Nephron (organoid): ENCODE data around the gene SLC7A6.
A peak's percentile ranks its signal among the peaks of the same experiment; 100 is the strongest.

ENCODE experiments used
- H3K27ac Mint-ChIP-seq, 3 experiments: 2 replicates each; pipeline ENCODE4 v1.8.0; 2020; ENCODE audit warnings: mixed read lengths in 3 of 3, mild to moderate bottlenecking in 2 of 3, moderate library complexity in 1 of 3
- H3K27me3 Mint-ChIP-seq: 2 replicates; pipeline ENCODE4 v1.8.0; 2021; ENCODE audit warnings: low read depth, mild to moderate bottlenecking, moderate library complexity, mixed read lengths
- H3K36me3 Mint-ChIP-seq: 2 replicates; pipeline ENCODE4 v1.8.0; 2020; ENCODE audit warnings: low read depth, mixed read lengths
- H3K4me1 Mint-ChIP-seq: 2 replicates; pipeline ENCODE4 v1.8.0; 2020; ENCODE audit warnings: mixed read lengths
- H3K4me3 Mint-ChIP-seq, 3 experiments: 2 replicates each; pipeline ENCODE4 v1.8.0; 2020; ENCODE audit warnings: mild to moderate bottlenecking in 3 of 3, mixed read lengths in 3 of 3, moderate library complexity in 2 of 3
- H3K9me3 Mint-ChIP-seq: 2 replicates; pipeline ENCODE4 v1.8.0; 2020; ENCODE audit warnings: mixed read lengths
- TF ChIP-seq, protein P1 (sequence below), 3 experiments: fragments of 200-600 bp; sonication (generic); IDR thresholded peaks; one replicate each; pipeline ENCODE4 v1.5.0; 2021; ENCODE audit warnings: antibody characterized with exemption in 3 of 3; ENCODE audit not compliant: unreplicated experiment in 3 of 3

Gene SLC7A6

DNA sequence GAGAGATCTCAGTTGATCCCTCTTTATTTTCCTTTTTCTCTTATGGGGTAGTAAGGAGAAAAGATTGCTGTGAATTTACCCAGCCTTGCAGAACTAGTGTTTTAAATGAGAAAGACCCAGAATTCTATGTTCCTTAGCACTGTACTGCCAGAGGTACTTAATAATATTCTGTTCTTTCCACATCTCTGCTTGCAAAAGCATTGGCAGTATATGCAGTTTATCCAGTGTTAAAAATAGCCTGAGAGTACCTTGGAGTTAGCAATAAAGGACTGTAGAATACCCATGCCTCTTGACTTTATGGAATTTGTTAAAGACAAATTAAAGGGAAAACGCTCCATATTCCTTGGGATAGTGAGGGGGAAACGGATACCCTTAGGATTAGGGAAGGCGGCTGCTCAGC is 11.9 kb downstream of the SLC7A6 start:
- Mint-ChIP-seq H3K4me3 (peak overlapping the region in 1 of 3 experiments; percentile 3), H3K27ac (peak overlapping the region in 2 of 3 experiments; percentile 53 to 75), H3K4me1 (peaks cover 17% of the 10 kb centered on the region)

DNA sequence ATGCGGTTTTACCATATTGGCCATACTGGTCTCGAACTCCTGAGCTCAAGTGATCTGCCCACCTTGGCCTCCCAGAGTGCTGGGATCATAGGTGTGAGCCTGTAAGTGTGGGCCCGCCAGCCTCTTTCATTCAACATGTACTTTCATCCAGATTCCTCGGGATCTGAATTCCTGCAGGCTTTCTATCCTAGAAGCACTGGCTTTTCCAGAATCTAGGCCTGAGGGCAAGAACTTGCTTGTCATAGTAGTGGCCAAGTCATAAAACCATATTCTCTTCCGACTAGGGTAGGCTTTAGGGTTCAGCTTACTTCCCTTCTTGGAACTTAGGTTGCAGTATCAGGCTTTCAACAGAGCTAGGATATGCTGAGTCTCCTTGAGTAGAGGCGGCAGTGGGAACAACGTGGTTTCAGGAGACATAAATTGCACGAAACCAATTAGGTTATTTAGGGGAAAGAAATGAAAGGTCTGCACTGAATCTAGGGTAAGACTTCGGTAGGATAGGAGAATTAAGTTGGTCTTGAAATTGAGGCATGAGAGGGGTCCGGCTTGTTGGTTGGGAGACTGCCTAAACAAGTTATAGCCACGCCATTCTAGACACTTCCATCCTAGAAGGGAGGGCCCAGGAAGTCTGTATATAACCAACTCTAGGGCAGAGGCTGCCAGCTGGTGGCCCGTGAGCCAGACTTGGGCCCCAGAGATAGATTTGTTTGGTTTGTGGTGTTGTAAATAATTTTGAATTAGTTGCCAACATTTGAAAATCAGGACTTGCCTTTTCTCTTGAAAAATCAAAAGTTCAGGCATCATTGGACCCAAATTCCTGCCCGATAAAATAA is 15.6 kb downstream of the SLC7A6 start:
- Mint-ChIP-seq H3K27ac (no peak overlapping the region), H3K4me3 (no peak overlapping the region), H3K36me3 (peaks cover 19% of the 10 kb centered on the region), H3K27me3 (no peaks in the 10 kb centered on the region), H3K4me1 (peaks cover 11% of the 10 kb centered on the region), H3K9me3 (no peaks in the 10 kb centered on the region)
- TF ChIP-seq, protein P1, sequence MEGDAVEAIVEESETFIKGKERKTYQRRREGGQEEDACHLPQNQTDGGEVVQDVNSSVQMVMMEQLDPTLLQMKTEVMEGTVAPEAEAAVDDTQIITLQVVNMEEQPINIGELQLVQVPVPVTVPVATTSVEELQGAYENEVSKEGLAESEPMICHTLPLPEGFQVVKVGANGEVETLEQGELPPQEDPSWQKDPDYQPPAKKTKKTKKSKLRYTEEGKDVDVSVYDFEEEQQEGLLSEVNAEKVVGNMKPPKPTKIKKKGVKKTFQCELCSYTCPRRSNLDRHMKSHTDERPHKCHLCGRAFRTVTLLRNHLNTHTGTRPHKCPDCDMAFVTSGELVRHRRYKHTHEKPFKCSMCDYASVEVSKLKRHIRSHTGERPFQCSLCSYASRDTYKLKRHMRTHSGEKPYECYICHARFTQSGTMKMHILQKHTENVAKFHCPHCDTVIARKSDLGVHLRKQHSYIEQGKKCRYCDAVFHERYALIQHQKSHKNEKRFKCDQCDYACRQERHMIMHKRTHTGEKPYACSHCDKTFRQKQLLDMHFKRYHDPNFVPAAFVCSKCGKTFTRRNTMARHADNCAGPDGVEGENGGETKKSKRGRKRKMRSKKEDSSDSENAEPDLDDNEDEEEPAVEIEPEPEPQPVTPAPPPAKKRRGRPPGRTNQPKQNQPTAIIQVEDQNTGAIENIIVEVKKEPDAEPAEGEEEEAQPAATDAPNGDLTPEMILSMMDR (IDR thresholded peaks at IDR 0.05; ENCODE audit: unreplicated experiment in 3 of 3): no peak

More for the DNA sequence above, 11.9 kb downstream of the SLC7A6 start:
- Mint-ChIP-seq H3K9me3 (no peaks in the 10 kb centered on the region), H3K36me3 (peaks cover 19% of the 10 kb centered on the region), H3K27me3 (no peaks in the 10 kb centered on the region)
- TF ChIP-seq, protein P1 (IDR thresholded peaks at IDR 0.05; ENCODE audit: unreplicated experiment in 3 of 3): no peak

DNA sequence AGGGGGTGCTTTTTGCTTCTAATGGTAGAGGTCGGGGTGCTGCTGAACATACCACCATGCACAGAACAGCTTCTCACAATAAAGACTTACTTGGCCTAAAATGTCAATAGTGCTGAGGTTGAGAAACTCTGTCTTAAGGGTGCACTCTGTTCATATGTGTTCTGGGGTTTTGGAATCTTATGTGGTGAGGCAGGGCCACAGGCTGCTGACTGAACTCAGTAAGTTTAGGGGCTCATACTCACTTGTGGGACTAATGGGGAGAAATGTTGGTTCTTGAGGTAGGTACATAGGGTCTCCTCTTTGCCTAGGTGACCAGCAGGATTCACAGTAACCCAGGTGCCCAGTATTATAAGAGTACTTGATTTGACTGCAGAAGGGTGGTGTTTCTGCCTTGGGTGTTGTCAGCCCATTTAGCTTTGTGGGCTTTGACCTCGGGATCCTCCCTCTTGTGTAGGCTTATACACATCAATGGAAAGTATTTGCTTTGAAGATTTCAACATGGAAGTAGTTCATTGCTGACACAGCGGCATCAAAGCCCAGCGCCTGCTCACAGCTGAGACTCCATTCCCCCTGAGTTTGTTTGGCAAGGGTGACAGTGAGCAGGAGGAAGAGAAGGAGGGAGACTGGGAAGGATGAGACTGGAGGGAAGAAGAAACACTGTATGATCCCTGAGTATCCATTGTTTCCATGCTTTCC is 17.2 kb downstream of the SLC7A6 start:
- TF ChIP-seq, protein P1 (IDR thresholded peaks at IDR 0.05; ENCODE audit: unreplicated experiment in 3 of 3): no peak
- peaks cover under 1% of the 10 kb centered on the region for H3K4me1 Mint-ChIP-seq
- H3K27me3 Mint-ChIP-seq: no peaks in the 10 kb centered on the region
- peak overlapping the region in 1 of 3 experiments; percentile 55 for H3K27ac Mint-ChIP-seq
- H3K36me3 Mint-ChIP-seq: peaks cover 22% of the 10 kb centered on the region
- H3K4me3 Mint-ChIP-seq: no peak overlapping the region
- H3K9me3 Mint-ChIP-seq: no peaks in the 10 kb centered on the region

DNA sequence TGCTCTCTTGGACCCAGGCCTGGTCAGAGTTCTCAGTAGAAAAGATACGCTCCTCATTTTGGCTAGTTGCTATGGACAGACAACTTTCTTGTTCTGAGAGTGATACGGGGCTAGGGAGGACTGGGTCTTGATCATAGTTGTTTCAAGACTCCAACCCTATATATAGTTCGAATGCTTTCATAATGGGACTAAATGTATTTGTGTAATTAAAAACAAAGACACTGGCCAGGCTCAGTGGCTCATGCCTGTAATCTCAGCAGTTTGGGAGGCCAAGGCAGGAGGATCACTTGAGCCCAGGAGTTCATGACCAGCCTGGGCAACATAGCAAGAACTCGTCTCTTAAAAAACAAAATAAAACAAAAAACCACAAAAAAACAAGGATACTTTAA is 17.7 kb downstream of the SLC7A6 start:
- TF ChIP-seq, protein P1 (IDR thresholded peaks at IDR 0.05; ENCODE audit: unreplicated experiment in 3 of 3): no peak
- no peaks in the 10 kb centered on the region for H3K4me1 Mint-ChIP-seq
- no peak overlapping the region for H3K27ac Mint-ChIP-seq
- H3K9me3 Mint-ChIP-seq: no peaks in the 10 kb centered on the region
- H3K27me3 Mint-ChIP-seq: no peaks in the 10 kb centered on the region
- H3K36me3 Mint-ChIP-seq: peaks cover 25% of the 10 kb centered on the region
- H3K4me3 Mint-ChIP-seq: no peak overlapping the region

DNA sequence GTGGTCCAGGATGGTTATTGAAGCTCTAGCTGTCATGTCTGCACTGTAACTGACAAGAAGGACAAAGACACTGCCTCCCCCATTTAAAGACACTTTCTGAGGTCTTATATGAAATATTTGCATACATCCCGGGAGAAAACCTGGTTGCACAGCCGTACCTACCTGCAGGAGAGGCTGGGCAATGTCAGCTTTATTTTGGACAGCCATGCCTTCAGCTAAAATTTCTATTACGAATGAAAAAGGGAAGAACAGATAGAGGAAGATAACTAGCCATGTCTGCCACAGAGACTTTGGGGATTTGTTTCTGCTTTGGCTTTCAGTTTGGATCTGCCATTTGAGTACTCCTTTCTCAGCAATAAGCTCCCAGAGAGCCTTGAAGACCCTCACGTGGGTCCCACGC is 19.0 kb downstream of the SLC7A6 start:
- Mint-ChIP-seq H3K27me3 (no peaks in the 10 kb centered on the region), H3K27ac (no peak overlapping the region), H3K9me3 (no peaks in the 10 kb centered on the region), H3K36me3 (peaks cover 35% of the 10 kb centered on the region), H3K4me1 (no peaks in the 10 kb centered on the region), H3K4me3 (no peak overlapping the region)
- TF ChIP-seq, protein P1 (IDR thresholded peaks at IDR 0.05; ENCODE audit: unreplicated experiment in 3 of 3): no peak
